ENCODE data around the gene TRIM17. TPM values are rescaled to one million over a fixed set of nuclear protein-coding genes. Genes with fewer than 3 reads are reported as not detected.

Gene TRIM17
- total RNA-seq, 2 donors from 2014 or later: 1.7 to 1.9 TPM

DNA sequence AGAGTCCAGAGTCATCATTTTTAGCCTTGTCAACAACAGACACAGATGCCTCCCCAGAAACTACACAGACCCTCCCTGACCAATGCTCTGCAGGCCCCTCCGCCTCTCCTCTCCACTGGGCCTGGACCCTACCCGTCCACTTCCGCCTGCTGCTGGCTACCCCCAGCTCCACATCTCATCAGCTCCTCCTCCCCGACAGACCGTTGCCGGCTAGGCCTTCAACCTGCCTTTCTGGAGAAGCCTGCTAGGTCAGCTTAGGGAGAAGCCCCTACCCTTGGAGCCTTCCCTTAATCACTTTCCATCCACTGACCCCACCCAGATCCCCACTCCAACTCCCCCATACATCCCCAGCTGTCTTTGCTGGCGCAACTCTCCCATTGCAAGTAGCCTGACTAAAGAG is 1.4 kb downstream of the TRIM17 start:
- peaks cover 8% of the 10 kb centered on the region for H3K27me3 Mint-ChIP-seq
- peak overlapping the region; percentile 70 for H3K4me3 Mint-ChIP-seq

DNA sequence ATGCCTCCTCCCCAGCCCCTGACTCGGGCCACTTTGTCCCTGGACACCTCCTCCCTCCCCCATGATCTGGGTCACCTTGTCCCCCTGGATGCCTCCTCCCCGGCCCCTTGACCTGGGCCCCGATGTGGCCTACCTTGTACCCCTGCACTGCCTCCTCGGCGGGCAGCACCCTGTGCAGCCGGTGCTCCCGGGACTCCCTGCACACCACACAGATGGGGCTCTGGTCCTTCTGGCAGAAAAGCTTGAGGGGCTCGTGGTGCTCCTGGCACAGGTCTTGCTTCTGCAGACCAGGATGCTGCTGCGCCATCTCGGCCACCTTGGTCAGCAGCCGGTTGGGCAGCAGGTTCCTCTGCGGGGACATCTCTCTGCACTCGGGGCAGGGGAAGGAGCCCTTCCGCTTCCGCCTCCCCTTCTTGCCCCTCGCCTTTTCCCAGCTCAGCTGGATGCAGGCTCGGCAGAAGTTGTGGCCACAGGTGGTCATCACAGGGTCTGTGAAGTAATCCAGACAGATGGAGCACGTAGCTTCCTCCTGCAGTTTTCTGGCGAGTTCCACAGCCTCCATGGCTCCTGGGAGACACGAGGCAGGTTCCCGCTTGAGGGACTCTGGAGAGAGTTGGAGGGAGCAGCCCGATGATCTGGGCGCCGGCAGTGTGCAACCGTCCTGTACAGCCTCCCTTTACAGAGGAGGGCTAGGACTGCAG is 2.0 kb downstream of the TRIM17 start:
- ATAC-seq (replicated peaks): no peak
- Mint-ChIP-seq H3K4me3 (peak overlapping the region; percentile 70), H3K27ac (no peak overlapping the region), H3K27me3 (peaks cover 8% of the 10 kb centered on the region), H3K9me3 (no peaks in the 10 kb centered on the region), H3K4me1 (peaks cover 13% of the 10 kb centered on the region), H3K36me3 (ENCODE audit: low read depth) (no peaks in the 10 kb centered on the region)

More for the DNA sequence above, 1.4 kb downstream of the TRIM17 start:
- no peaks in the 10 kb centered on the region for H3K36me3 Mint-ChIP-seq (ENCODE audit: low read depth)
- no peak for ATAC-seq (replicated peaks)
- no peaks in the 10 kb centered on the region for H3K9me3 Mint-ChIP-seq
- no peak overlapping the region for H3K27ac Mint-ChIP-seq
- peaks cover 13% of the 10 kb centered on the region for H3K4me1 Mint-ChIP-seq

DNA sequence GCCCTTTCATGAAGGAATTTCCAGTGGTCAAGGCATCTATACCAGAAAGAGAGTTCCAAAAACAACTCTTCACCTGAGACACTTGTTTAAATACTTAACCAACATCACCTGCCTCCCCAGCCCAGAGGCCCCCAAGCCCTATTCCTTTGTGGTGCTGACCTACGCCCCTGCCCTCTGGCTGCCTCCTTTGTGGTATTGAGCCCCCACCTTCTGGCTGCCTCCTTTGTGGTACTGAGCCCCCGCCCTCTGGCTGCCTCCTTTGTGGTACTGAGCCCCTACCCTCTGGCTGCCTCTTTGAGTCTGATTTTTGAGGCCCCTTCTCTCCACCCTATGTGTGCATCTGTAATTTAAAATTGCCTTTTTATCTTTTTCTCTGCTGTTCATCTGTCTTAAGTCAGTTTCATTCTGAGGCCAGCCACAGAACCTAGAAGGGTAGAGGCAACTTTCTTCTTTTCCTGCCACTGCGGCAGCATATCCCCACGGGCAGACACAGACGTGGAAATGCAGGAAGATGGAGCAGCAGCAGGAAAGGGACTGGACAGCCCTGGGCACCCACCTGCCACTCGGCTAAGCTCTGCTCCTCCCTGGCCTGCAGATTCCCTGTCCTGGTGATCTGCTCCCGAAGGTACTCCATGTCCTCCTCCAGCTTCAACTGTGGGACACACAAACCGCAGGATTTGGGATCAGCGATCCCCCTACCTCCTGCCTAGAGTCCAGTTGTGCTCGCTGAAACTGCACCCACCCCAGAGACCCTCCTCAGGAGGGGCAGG is 3.2 kb downstream of the TRIM17 start:
- H3K36me3 Mint-ChIP-seq (ENCODE audit: low read depth): no peaks in the 10 kb centered on the region
- H3K4me1 Mint-ChIP-seq: peaks cover 13% of the 10 kb centered on the region
- no peak overlapping the region for H3K27ac Mint-ChIP-seq
- ATAC-seq (replicated peaks): no peak
- H3K9me3 Mint-ChIP-seq: no peaks in the 10 kb centered on the region
- peaks cover 8% of the 10 kb centered on the region for H3K27me3 Mint-ChIP-seq
- H3K4me3 Mint-ChIP-seq: no peak overlapping the region

DNA sequence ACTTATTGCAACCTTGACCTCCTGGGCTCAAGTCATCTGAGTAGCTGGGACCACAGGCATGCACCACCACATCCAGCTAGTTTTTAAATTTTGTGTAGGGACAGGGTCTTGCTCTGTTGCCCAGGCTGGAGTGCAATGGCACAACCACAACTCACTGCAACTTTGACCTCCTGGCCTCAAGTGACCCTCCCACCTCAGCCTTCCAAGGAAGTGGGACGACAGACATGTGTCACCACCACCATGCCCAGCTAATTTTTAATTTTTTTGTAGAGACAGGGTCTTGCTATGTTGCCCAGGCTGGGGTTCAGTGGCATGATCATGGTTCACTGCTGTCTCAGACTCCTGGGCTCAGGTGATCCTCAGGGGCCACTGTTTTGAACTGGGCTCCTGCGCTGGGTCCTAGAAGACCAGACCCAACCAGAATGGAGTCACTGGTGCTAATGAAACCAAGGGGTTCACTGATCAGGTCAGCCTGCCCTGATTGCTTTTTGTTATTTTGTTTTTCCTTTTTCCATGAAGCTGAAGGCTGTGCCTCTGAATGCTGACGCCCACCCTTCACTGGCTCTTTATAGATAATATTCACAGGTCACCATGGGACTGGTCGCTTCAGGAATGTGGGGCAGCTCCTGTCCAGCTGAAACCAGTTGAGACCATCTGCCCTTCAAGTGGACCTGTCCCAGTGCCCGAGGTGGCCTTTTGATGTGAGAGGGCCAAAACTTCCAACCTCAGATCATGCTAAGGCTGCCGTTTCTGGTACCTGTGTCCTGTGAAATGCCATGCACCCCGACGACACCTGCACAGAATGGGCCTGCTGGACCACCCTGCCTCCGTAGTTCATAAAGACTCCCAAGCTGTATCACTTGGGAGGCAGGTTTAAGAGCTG is 4.9 kb downstream of the TRIM17 start:
- no peak overlapping the region for H3K27ac Mint-ChIP-seq
- no peak overlapping the region for H3K4me3 Mint-ChIP-seq
- H3K4me1 Mint-ChIP-seq: peaks cover 8% of the 10 kb centered on the region
- H3K9me3 Mint-ChIP-seq: no peaks in the 10 kb centered on the region
- H3K36me3 Mint-ChIP-seq (ENCODE audit: low read depth): no peaks in the 10 kb centered on the region
- no peak for ATAC-seq (replicated peaks)
- peaks cover 8% of the 10 kb centered on the region for H3K27me3 Mint-ChIP-seq

DNA sequence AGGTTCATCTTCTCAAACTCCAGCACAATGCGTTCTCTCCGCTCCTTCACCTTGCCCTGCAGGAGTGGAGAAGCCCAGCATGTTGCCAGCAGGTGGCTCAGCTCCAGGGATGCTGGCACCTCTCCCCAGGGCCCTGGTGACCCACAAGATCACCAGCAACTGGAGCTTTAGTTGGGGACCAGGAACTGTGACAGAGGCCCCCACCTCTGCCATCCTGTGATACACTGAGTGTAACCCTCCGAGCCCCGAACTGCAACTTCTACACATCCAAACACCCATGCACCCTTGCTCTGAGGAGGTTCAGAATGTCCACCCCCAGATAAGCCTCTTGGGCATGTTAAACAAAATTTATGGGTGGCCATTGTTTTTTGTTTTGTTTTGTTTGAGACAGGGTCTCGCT is 5.5 kb downstream of the TRIM17 start:
- Mint-ChIP-seq H3K4me3 (no peak overlapping the region), H3K36me3 (ENCODE audit: low read depth) (peaks cover 4% of the 10 kb centered on the region), H3K9me3 (no peaks in the 10 kb centered on the region), H3K27ac (no peak overlapping the region), H3K27me3 (peaks cover 8% of the 10 kb centered on the region), H3K4me1 (peaks cover 8% of the 10 kb centered on the region)
- ATAC-seq (replicated peaks): no peak

DNA sequence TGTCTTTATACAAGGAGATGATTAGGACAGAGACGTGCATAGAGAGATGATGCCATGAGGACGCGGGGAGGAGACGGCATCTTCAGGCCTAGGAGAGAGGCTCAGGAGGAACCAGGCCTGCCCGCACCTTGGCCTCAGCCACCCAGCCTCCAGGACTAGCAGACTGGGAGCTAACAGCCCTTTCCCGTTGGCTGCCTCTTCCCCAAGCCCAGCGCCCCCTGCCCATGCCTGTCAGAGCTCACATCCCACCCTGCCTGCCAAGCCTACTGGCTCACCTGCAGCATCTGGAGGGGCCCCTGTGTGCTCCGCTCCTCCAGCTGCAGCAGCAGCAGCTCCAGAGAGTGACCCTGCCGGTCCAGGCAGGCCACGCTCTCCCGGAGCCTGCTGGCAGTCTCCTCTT is 6.0 kb downstream of the TRIM17 start:
- no peaks in the 10 kb centered on the region for H3K9me3 Mint-ChIP-seq
- ATAC-seq (replicated peaks): no peak
- no peak overlapping the region for H3K4me3 Mint-ChIP-seq
- H3K36me3 Mint-ChIP-seq (ENCODE audit: low read depth): peaks cover 9% of the 10 kb centered on the region
- H3K4me1 Mint-ChIP-seq: peaks cover 5% of the 10 kb centered on the region
- H3K27ac Mint-ChIP-seq: no peak overlapping the region
- H3K27me3 Mint-ChIP-seq: peaks cover 6% of the 10 kb centered on the region

DNA sequence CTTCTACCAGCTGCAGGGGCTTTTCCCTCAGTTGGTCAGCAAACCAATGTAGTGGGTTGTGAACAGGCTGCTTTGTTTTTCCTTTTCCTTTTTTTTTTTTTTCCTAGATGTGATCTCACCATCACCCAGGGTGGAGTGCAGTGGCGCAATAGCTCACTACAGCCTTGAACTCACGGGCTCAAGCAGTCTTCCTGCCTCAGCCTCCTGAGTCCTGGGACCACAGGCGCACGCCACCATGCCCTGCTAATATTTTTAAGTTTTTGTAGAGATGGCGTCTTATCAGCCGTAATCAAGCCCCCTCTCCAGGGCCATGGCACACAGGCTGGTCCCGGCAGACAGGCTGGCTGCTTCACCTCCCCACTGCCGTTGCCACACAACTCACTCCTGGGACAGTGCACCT is 6.6 kb downstream of the TRIM17 start:
- no peak for ATAC-seq (replicated peaks)
- no peak overlapping the region for H3K4me3 Mint-ChIP-seq
- H3K27ac Mint-ChIP-seq: peak overlapping the region; percentile 36
- H3K4me1 Mint-ChIP-seq: peaks cover 4% of the 10 kb centered on the region
- H3K9me3 Mint-ChIP-seq: no peaks in the 10 kb centered on the region
- H3K27me3 Mint-ChIP-seq: no peaks in the 10 kb centered on the region
- H3K36me3 Mint-ChIP-seq (ENCODE audit: low read depth): peaks cover 15% of the 10 kb centered on the region

DNA sequence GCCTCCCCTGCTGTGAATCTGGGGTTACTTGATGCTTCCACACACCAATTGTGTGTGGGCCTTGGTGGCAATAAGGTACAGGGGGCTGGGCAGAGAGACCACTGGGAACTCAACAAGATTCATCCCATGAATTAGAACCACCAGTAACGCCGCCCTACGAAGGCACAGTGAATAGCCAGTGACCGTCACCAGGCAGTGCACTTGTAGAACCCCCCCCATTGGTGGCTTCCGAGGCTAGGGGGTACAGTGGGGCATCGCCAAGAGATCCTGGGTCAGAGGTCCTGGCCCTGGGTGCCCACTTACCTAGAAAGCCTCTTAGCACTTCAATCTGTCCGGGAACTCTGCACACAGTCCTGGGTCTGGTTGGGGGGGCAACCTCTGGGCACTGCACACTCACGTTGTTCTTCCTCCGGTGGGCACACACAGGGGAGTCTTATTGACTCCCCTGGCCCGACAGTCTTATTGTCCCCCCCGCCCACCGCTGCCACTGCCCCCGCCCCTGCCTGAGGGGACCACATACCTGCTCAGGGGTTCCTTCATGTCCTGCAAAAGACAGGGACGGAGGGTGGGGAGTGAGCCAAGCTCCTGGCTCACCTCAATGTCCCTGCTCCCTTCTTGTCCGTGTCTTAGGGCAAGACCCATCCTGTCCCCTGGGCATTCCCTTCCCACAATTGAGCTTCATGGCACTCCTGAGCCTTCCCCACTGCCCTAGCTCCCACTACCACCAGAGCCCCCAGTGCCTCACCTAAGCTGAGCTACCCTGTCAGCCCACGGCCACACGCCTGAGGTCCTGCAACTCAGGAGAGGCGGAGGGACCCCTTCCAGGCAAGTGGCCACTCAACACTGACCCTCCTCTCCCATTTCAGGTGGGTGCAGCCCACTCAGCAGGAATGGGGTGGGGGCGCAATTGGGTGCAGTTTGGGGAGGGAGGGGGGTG is 7.5 kb downstream of the TRIM17 start:
- peak overlapping the region; percentile 95 for H3K4me3 Mint-ChIP-seq
- H3K4me1 Mint-ChIP-seq: peaks cover 12% of the 10 kb centered on the region
- peaks cover 24% of the 10 kb centered on the region for H3K36me3 Mint-ChIP-seq (ENCODE audit: low read depth)
- no peaks in the 10 kb centered on the region for H3K9me3 Mint-ChIP-seq
- H3K27me3 Mint-ChIP-seq: no peaks in the 10 kb centered on the region
- ATAC-seq (replicated peaks): no peak
- no peak overlapping the region for H3K27ac Mint-ChIP-seq

DNA sequence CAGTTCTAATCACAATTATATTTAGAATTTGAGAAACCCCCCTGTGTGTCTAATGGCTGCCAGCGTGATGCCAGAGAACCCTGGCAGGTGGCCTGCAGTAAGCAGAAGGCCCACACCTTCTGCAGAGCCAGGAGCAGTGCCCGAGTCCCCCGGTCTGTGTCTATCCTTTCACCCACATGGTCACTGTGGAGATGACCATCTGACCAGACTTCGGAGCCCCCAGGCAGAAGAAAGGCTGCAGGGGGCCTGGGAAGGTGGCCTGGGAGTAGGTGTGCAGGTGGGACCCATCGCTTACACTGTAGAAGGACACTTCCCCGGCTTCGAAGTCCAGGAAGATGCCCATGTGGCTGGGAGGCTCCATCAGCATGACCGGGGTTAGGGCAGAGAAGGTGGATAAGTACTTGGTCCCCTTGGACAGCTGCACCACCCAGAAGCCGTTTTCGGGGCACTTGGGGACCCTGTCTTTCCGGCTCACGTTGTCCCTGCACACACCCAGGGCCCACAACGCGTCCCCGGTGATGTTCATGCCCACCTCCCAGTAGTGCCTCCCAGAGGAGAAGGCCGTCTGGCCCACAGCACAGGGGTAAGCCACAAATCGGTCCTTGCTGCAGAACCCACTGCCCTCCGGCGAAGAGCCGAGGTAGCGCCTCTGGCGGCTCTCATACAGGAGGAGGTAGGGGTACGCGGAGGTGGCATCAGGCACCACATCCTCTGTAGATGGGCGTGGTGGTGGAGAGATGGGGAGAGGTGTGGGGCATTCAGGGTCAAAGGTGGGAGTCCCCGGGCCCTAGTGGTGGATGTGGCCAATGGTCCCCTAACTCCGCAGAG is 8.4 kb downstream of the TRIM17 start:
- peaks cover 21% of the 10 kb centered on the region for H3K4me1 Mint-ChIP-seq
- H3K27ac Mint-ChIP-seq: no peak overlapping the region
- peak overlapping the region; percentile 95 for H3K4me3 Mint-ChIP-seq
- ATAC-seq (replicated peaks): no peak
- H3K36me3 Mint-ChIP-seq (ENCODE audit: low read depth): peaks cover 33% of the 10 kb centered on the region
- no peaks in the 10 kb centered on the region for H3K9me3 Mint-ChIP-seq
- H3K27me3 Mint-ChIP-seq: no peaks in the 10 kb centered on the region

DNA sequence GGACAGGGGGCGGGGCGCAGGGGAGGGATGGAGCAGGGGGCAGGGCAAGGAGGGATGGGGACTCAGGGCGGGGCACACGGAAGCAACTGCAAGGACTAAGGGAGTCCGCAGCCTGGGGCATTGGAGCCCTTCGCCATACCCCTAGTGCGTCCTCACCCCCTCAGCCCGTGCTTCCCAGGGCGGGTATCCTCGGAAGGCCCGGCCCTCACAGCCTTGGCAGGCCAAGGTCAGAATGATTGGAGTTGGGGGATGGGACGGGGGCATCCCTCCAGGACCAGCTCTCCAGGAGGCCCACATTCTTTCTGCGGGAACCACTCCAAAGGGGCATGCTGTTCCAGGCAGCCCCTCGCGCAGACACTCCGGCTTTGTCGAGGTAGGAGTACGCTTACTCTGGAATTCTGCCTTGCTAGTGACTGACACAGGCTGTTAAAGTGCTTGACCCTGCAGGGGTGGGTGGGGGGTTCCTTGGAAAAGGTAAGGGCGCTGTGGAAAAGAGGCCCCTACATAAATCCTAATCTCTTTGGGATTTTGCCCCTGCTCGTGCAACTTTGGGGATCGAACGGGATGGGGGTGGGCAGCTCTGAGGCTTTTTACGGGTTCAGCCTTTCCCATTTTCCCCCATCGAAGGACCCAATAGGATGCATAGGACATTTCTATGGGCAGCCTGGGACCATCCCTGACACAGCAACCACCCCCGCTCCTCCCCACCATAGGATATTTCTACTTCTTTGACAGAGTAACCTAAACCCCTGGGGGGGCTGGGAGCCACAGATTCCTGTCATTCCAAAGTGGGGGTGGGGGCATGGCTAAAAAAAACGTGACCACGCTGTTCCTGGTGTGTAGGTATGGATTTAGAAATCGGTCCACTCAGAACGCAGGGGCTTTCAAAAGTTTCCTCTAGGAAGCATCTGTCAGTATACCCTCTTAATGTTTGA is 9.3 kb downstream of the TRIM17 start:
- Mint-ChIP-seq H3K27ac (peak overlapping the region; percentile 95), H3K4me1 (peaks cover 29% of the 10 kb centered on the region), H3K27me3 (no peaks in the 10 kb centered on the region), H3K4me3 (peak overlapping the region; percentile 95), H3K36me3 (ENCODE audit: low read depth) (peaks cover 42% of the 10 kb centered on the region), H3K9me3 (no peaks in the 10 kb centered on the region)
- ATAC-seq (replicated peaks): no peak

DNA sequence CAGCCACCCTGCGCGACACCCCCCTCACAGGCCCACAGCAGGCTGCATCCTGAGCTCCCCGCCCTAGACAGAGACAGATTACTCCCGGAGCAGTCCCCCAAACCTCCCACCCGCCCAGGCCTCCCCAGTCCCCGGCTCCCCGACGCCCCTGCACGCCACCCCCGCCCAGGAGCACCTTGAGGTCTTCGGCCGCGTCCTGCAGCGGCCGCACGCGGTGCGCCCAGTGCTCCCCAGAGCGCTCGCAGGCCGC is 10.8 kb downstream of the TRIM17 start:
- ATAC-seq (replicated peaks): no peak
- peaks cover 38% of the 10 kb centered on the region for H3K4me1 Mint-ChIP-seq
- H3K27me3 Mint-ChIP-seq: no peaks in the 10 kb centered on the region

DNA sequence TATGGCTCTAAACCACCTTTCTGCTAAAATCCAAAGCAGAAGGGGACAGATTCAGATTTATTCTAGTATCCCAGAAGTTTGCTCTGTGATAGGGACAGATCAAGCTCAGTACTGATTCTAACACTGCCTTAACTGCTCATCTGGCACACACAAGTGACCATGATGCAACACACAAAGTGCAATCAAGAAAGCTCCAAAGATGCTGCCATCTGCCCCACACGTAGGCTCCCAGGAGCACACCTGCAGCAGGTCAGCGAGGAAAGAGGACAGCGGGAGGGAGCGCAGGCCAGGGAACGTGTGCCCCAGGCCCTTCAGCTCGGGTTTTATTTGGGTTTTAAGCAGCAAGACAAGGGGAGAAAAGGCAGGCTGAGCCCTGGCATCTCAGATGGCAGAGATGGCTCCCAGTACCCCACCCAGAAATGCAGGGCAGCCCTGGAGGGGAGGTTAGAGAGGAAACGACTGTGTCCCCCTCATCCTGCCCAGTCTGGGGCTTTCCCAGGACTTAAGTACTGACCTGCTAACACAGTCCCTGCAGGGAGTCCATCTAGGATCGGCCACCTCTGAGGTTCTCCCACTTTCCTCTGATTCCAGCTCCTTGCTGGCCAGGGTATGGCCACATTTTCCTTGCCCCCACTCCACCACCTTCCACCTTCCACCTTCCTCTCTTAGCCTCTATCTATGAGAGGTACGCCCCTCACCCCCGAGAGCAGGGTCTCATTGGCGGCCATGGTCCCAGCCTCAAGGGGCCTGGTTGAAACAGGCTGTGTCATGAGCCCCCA is 11.3 kb downstream of the TRIM17 start:
- H3K4me1 Mint-ChIP-seq: peaks cover 38% of the 10 kb centered on the region
- H3K27ac Mint-ChIP-seq: peak overlapping the region; percentile 95
- peaks cover 62% of the 10 kb centered on the region for H3K36me3 Mint-ChIP-seq (ENCODE audit: low read depth)
- peak overlapping the region; percentile 95 for H3K4me3 Mint-ChIP-seq
- no peaks in the 10 kb centered on the region for H3K27me3 Mint-ChIP-seq
- H3K9me3 Mint-ChIP-seq: no peaks in the 10 kb centered on the region
- no peak for ATAC-seq (replicated peaks)

More for the DNA sequence above, 10.8 kb downstream of the TRIM17 start:
- peaks cover 56% of the 10 kb centered on the region for H3K36me3 Mint-ChIP-seq (ENCODE audit: low read depth)
- peak overlapping the region; percentile 95 for H3K4me3 Mint-ChIP-seq
- no peaks in the 10 kb centered on the region for H3K9me3 Mint-ChIP-seq
- H3K27ac Mint-ChIP-seq: peak overlapping the region; percentile 95
